Umbilical cord (tissue), 2 donors: ENCODE results near the gene SNRK. TPM values are rescaled to one million over a fixed set of nuclear protein-coding genes. Genes with fewer than 3 reads are reported as not detected.

ENCODE experiments used
- DNase-seq: peaks from one replicate; pipeline ENCODE4 v3.0.0-alpha.2; 2015; ENCODE audit warnings: low spot score
- total RNA-seq: library from RNA; depleted of rRNA; stranded (reverse); fragments of >200 nt; gene quantifications from one replicate; pipeline ENCODE4 v1.2.3, GENCODE V29; 2014; ENCODE audit warnings: low replicate concordance; ENCODE audit not compliant: insufficient read depth

The SNRK gene
- 27.4 TPM for total RNA-seq

DNA sequence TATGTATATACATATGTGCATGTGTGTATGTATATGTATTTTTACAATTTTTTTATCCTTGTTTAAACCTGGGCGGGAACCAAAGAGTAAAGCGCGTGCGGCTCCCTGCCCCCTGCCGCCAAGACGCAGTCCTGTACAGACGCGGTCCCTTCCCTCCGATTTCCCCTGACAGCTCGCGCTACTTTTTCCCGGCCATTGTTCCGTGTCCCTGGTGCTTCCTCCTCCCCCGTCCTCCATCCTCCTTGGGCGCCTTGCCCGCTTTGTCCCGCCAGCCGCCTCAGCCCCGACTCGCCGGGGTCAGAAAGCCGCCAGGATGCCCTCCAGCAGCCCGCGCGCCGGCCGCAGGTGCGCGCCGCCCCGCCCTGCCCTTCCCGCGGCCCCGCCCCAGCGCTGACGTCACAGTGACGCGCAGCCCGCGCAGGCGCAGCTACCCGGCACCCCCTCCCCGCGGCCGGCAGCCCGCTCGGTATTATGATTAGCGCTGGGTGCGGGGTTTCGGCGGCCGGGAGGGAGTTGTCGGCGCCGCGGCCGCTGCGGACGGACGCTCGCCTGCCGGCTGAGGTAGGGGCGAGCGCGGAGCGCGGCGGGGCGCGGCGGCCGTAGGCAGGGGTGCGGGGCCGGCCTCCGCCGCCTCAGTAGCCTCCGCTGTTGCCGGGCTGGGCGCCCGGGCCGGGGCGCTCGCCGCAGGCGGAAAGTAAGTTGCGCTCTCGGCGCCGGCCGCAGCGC, at the start of gene SNRK:
SNRK (plus strand) TSS at position 426 of the 726 bp plus-strand sequence. CDS start 16,664 bp downstream, outside the sequence.
- DNase-seq = peak; percentile 81

- DNase-seq = no peak
Measured at GRCh38 chr3:43238801-43239200, 47.5 kb upstream of the SNRK start.

- no peak for DNase-seq
Measured at GRCh38 chr3:43239755-43240154, 46.6 kb upstream of the SNRK start.

DNA sequence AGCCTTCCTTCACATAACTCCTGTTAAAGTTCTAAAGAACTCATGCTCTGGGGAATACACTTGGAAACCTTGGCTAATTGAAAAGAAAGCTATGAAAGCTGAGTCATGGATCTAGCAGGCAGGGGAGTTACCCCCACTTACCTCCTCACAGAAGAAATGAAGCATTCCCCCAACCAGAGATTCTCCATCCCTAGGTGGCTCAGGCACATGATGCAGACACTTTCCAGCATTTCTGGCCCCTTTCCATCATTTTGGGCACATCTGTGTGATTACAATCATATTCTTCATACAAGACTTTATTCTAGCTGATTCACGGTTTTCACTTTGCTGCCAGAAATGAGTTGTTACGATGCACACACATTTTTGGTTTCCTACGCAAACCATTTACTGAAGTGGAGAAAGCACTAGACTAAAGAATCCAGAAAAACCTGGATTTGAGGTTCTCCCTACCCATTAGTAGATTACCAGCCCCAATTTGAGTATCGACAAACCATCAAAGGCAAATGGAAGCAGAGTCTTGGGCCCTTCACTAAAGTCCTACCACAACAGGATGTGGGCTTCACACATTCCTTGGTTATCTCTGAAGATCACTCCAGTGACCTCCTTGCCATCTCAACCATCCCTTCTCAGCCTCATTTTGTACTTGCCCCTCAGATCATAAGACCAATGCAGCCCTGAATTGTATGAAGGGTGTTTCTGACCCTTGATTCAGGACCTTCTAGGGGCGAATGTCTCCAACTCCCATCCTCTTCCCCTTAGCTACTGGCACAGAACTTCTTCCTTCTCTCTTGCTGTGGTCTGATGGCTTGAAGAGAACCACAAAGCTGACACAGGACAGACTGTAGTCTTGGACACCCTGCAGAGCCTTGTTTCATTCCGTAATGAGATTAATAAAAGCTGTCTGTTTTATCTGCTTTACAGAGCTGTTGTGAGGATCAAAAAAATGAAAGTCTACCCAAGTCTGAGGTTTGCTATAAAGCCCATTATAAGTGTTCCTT, 42.5 kb upstream of the SNRK start:
- no peak for DNase-seq

DNA sequence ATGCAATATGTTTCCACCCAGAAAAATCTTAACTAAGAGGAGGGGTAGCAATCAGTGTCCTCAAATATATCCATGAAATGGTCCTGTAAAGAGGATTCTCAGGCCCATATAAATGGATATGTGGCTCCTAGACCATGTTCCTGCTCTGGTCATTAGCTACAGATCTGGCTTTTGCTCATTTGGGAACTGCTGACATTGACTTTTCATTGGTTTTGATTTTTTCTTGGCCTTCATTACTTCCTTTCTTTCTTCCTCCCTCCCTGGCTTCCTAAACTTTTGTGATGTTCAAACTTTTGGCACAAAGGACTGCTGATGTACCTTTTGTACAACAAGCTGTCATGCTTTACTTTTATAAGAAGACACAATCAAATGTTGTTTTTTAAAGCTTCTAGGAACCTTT, 41.6 kb upstream of the SNRK start:
- no peak for DNase-seq

DNA sequence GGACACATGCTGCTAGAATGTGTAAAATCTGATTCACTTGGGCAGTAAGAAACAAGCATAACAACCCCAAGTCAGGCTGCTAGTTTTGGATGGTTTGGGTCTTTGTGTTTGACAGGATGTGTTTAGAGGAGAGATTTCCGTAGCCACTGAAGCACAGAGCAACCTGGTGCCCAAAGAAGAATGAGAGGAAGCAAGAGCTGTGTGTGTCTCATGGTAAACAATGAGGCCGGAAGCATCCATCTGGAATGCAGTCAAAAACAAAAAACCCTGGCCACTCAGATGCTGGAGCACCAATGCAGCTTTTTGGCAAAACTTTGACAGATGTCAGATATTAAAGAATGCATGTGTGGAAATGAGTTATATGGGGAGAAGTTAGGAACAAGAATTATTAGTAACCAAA, 39.4 kb upstream of the SNRK start:
- peak; percentile 5 for DNase-seq

- no peak for DNase-seq
Measured at GRCh38 chr3:43247561-43248184, 38.7 kb upstream of the SNRK start.

- DNase-seq = no peak
Measured at GRCh38 chr3:43248185-43248583, 38.2 kb upstream of the SNRK start.

DNA sequence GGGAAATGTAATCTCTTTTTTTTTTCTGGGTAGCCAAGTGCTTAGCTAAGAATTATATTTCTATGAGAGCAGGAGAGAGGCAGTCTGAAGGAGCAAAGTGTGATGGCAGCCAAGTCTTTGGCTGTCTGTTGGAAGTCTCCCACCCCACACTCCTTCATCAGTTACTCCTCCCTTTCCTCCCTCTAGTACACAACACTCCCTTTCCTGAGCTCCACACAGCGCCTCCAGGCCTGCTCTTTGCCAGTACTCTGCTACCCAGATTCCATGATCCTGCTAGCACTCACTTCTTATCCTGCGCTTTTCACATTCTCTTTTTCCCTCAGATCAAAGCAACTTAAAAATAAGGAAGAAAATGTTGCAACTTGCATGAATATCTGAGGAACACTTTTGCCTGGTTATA, 37.4 kb upstream of the SNRK start:
- no peak for DNase-seq

GRCh38 chr3:43249405-43249804, 36.9 kb upstream of the SNRK start:
- no peak for DNase-seq

- no peak for DNase-seq
Measured at GRCh38 chr3:43253294-43253693, 33.0 kb upstream of the SNRK start.

DNA sequence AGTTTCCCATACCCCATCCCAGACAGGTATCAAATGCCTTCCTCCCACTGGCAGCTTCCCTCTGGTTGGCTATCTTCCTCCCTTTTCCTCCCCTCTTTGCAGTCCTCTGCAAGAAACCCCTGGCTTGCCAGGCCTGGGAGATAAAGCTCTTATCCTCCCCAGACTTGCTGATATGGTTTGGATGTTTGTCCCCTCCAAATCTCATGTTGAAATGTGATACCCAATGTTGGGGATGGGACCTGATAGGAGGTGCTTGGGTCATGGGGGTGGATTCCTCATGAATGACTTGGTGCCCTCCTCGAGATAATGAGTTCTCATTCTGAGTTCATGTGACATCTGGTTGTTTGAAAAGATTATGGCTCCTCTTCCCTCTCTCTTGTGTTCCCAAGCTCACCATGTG, 32.2 kb upstream of the SNRK start:
- DNase-seq = no peak

DNA sequence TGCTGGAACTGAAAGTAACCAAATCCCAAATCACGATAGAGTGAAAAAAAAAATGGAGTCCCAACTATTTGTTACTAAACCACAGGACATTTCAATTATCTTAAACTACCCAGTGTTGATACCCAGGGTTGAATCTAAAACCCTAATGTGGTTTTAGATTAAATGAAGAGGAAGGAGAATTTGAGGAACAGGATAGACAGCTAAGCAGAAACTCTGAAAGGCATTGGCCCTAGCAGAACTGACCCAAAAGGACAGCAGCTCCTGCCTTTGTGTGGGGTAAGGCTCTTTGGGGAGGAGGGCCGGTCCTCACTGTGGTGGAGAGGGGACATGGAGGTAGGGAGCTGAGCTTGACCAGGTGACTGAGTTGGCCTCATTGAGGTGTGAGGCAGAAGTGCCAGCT, 30.7 kb upstream of the SNRK start:
- no peak for DNase-seq

DNA sequence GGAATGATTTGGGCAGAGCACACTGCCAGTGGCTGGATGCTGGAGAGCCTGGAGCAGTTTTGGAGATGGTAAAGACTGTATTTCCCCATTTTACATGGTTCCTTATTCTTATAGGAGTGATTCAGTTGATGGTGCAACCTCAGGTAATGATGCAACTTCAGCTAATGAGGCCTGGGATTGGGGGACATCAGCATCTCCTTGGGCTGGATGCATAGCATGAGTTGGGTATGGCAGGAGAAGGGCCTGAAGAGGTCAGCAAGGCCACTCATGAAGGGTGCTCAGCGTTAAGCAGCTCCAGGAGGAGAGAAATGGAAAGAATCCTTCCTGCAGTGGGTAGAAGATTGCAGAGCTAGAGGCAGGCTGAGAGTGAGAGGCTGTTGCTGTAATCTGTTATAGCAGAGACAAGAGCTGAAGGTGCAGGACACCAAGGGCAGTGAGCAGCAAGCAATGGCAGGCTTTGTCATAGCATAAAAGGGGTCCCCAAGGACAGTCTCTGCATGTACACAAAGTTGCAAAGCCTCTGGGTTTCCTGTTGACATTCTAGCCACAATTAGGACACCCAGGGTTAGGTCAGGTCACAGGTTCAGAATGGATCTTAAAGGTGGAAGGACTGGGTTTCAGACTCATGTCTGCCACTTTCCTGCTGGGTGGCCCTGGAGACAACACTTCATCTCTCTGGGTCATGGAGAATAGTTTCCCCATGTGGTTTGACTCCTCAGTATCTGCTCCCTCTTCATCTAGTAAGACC, 29.5 kb upstream of the SNRK start:
- DNase-seq = no peak

GRCh38 chr3:43257850-43258249, 28.5 kb upstream of the SNRK start:
- no peak for DNase-seq

DNA sequence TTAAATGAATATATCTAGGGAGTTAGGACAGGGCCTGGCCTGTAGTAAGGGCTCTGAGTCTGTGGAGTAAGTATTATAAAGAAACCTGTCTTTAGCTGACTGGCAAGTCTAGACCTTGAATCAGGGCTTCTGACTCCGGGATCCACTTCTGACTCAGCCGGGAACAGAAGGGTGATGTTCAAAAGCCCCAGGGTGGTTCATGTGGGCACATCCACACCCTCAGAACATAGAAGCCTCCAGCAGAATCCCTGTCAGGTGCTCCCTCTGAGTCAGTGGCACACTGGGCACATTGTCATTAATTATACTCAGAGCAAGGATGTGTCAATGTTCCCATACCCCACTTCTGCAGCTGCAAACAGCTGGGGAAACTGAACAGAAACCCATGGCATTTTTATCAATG, 26.7 kb upstream of the SNRK start:
- DNase-seq = no peak

DNA sequence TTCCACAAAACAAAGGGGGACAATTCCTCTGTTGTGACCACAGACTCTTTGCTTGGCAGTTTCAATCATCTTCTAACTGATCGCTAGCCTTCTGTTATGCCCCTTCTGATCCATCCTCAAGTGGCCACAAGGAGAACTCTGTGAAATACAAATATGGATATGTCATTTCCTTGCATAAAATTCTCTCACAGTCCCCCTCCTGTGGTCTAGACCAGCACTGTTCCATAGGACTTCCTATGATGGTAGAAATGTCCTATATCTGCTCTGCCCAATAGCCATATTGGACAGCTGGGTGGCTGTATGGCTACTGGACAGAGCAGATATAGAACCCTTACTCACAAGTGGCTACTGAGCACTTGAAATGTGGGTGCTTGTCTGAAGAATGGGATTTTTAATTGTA, 25.9 kb upstream of the SNRK start:
- no peak for DNase-seq

- DNase-seq = no peak
Measured at GRCh38 chr3:43262194-43262593, 24.1 kb upstream of the SNRK start.

- DNase-seq = no peak
Measured at GRCh38 chr3:43266451-43266850, 19.9 kb upstream of the SNRK start.

GRCh38 chr3:43266995-43267394, 19.3 kb upstream of the SNRK start:
- no peak for DNase-seq

DNA sequence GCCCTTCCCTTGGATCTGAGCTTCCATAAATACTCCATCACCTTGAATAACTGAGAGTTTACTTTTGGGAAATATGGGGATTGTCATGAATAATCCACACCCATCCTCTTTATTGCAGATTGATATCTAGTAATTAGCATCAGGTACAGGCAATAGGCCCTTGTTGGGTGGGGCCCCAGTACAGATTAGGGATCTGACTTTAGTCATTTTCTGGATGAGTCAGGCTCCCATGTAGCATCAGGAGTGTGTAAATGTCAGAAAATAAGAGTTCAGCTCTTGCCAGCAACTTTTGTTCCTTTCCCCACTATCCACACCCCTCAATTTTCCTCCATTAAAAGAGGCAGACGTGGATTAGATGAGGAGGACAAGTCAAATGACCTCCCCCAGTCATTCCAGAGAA, 17.7 kb upstream of the SNRK start:
- DNase-seq = no peak

DNA sequence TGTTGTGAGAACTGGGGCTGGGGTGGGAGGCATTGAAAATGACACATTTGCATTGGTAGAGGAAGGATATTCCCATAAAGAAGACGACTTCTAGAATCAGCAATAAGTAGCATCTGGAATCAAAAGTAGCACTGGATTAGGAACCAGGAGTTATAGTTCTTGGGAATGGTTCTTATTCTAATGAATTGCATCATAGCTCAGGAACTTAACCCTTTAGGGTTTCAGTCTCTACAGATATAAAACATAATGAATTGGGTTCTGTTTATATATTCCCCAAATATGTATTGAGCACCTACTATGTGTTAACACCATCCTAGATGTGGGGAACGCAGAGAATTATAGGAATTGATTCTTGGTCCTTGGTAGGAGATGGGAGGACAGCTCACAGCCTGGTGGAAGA, 16.3 kb upstream of the SNRK start:
- DNase-seq = no peak
